GM19438 (cell line): ENCODE data around the gene DCAF17.
"Not testable (repeated sequence)": the region's sequence is repeated elsewhere in the genome, so short reads cannot be mapped to it uniquely, and the experiment has no call there.

Source experiments
- ATAC-seq: cut with Tn5 transposase; IDR thresholded peaks from one replicate; pipeline ENCODE4 v1.9.1; 2021; ENCODE audit warnings: low read depth; ENCODE audit not compliant: unreplicated experiment

DCAF17 gene

GRCh38 chr2:171509945-171510731 is 76.1 kb downstream of the DCAF17 start:
- ATAC-seq = no peak

GRCh38 chr2:171512014-171512413 is 78.0 kb downstream of the DCAF17 start:
- ATAC-seq = no peak

GRCh38 chr2:171512683-171513195 is 78.7 kb downstream of the DCAF17 start:
- ATAC-seq = no peak

- ATAC-seq = no peak
Measured at GRCh38 chr2:171513719-171514160, 79.7 kb downstream of the DCAF17 start.

- no peak for ATAC-seq
Measured at GRCh38 chr2:171514908-171515582, 81.0 kb downstream of the DCAF17 start.

GRCh38 chr2:171515672-171516298 is 81.8 kb downstream of the DCAF17 start:
- ATAC-seq = no peak

- no peak for ATAC-seq
Measured at GRCh38 chr2:171516793-171517192, 82.8 kb downstream of the DCAF17 start.

GRCh38 chr2:171520471-171520870 is 86.4 kb downstream of the DCAF17 start:
- ATAC-seq = no peak

GRCh38 chr2:171521361-171522051 is 87.5 kb downstream of the DCAF17 start:
- no peak for ATAC-seq

GRCh38 chr2:171522052-171522787 is 88.2 kb downstream of the DCAF17 start, which contains the start of gene CYBRD1:
Gene CYBRD1, plus strand, starts transcription at chr2:171522474. Its CDS starts 72 bp downstream, at chr2:171522546.
- ATAC-seq = peak; percentile 51

- peak; percentile 38 for ATAC-seq
Measured at GRCh38 chr2:171522788-171523087, 88.7 kb downstream of the DCAF17 start.

- peak; percentile 38 for ATAC-seq
Measured at GRCh38 chr2:171523088-171524017, 89.3 kb downstream of the DCAF17 start.

GRCh38 chr2:171524018-171524401 is 90.0 kb downstream of the DCAF17 start:
- no peak for ATAC-seq

GRCh38 chr2:171529914-171530313 is 95.9 kb downstream of the DCAF17 start:
- no peak for ATAC-seq

GRCh38 chr2:171530378-171530777 is 96.4 kb downstream of the DCAF17 start:
- ATAC-seq = no peak

GRCh38 chr2:171530859-171531258 is 96.8 kb downstream of the DCAF17 start:
- ATAC-seq = not testable (repeated sequence)

GRCh38 chr2:171531291-171531690 is 97.3 kb downstream of the DCAF17 start:
- no peak for ATAC-seq

- ATAC-seq = no peak
Measured at GRCh38 chr2:171531836-171532450, 97.9 kb downstream of the DCAF17 start.

- no peak for ATAC-seq
Measured at GRCh38 chr2:171533331-171533730, 99.3 kb downstream of the DCAF17 start.
